Stimulated activated naive CD8-positive, alpha-beta T cell treated with anti-CD3 and anti-CD28 coated beads, Interleukin-15, Interleukin-2, amounts not matched to agents 100 ng/mL and 50 ng/mL, for 24 hours (primary cell): ENCODE results near the gene GALP.
"Not testable (repeated sequence)": the region's sequence is repeated elsewhere in the genome, so short reads cannot be mapped to it uniquely, and the experiment has no call there.

Source experiments
- H3K27ac Mint-ChIP-seq: one replicate; pipeline ENCODE4 v1.8.0; 2021; ENCODE audit warnings: mild to moderate bottlenecking, mixed read lengths
- H3K27me3 Mint-ChIP-seq: one replicate; pipeline ENCODE4 v1.8.0; 2021; ENCODE audit warnings: mixed read lengths
- H3K36me3 Mint-ChIP-seq: one replicate; pipeline ENCODE4 v1.8.0; 2021; ENCODE audit warnings: low read depth, mixed read lengths
- H3K4me1 Mint-ChIP-seq: one replicate; pipeline ENCODE4 v1.8.0; 2021; ENCODE audit warnings: low read depth, mixed read lengths
- H3K4me3 Mint-ChIP-seq: one replicate; pipeline ENCODE4 v1.8.0; 2021; ENCODE audit warnings: mild to moderate bottlenecking, mixed read lengths
- H3K9me3 Mint-ChIP-seq: one replicate; pipeline ENCODE4 v1.8.0; 2021; ENCODE audit warnings: mixed read lengths

Gene GALP

DNA sequence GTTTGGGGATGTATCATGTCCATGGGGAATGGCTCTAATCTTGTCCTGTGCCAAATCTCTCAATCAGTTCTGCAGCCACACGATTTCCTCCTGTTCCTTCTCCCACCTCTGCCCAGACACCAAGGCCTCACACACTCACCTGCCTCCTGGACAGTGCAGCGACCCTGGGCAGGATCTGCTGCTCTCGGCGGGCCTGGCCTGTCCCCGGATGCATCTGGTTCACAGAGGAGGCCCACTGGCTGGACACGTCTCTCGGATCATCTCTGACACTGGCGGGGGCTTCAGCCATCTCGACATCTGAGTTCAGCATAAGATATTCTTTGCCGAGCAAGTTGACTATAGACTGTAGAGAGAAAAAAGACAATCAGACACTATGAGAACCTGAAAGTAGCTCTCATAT, 15.9 kb downstream of the GALP start:
- no peaks in the 10 kb centered on the region for H3K36me3 Mint-ChIP-seq
- no peaks in the 10 kb centered on the region for H3K9me3 Mint-ChIP-seq
- H3K4me3 Mint-ChIP-seq: no peak overlapping the region
- no peaks in the 10 kb centered on the region for H3K27me3 Mint-ChIP-seq
- no peak overlapping the region for H3K27ac Mint-ChIP-seq
- no peaks in the 10 kb centered on the region for H3K4me1 Mint-ChIP-seq

DNA sequence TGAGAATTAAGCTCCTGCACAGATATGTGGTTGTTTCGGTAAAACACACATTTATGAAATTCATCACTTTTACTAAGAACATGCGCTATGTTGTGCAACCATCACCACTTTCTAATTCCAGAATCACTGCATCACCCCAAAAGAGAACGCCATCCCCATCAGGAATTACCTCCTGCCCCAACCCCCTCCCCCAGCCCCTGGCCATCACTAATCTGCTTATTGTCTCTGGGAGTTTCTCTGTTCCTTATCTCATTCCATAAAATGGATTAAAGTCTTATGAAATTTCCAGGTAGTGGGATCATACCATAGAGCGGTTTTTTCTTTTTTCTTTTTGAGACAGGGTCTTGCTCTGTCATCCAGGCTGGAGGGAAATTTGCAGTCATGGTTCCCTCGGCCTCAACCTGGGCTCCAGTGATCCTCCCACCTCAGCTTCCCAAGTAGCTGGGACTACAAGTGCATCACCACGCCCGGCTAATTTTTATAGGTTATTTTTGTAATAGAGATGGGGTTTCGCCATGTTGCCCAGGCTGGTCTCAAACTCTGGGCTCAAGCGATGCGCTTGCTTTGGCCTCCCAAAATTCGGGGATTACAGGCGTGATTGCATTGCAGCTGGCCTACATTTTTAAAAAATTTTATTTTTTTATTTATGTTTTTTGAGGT, 18.3 kb downstream of the GALP start:
- no peaks in the 10 kb centered on the region for H3K36me3 Mint-ChIP-seq
- no peaks in the 10 kb centered on the region for H3K27me3 Mint-ChIP-seq
- H3K9me3 Mint-ChIP-seq: no peaks in the 10 kb centered on the region
- no peaks in the 10 kb centered on the region for H3K4me1 Mint-ChIP-seq
- H3K4me3 Mint-ChIP-seq: no peak overlapping the region
- H3K27ac Mint-ChIP-seq: no peak overlapping the region

DNA sequence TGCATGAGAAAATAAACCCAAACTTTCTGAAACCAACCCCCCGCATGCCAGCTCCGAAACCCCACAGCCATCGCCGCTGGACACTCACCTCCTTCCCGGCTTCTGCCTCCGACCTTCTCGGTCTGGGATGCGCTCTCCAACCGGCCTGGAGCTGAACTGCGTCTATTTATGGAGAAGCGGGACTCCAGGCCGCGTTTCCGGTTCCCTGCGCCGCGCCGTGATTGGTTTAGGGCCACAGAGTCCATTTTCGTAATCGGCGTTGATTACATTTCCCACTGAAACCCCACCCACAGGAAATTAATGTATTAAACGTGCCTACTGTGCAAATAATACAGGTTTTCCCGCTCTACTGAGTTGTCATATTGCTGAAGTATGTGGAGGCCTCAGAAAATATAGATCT, 21.8 kb downstream of the GALP start, which contains the start of gene ZSCAN5B:
TSS of gene ZSCAN5B (minus strand) at position 138 of the 400 bp plus-strand sequence. CDS start 4,731 bp downstream, outside the sequence.
- not testable (repeated sequence) for H3K4me1 Mint-ChIP-seq, H3K9me3 Mint-ChIP-seq, H3K27me3 Mint-ChIP-seq, H3K36me3 Mint-ChIP-seq, H3K27ac Mint-ChIP-seq, H3K4me3 Mint-ChIP-seq

DNA sequence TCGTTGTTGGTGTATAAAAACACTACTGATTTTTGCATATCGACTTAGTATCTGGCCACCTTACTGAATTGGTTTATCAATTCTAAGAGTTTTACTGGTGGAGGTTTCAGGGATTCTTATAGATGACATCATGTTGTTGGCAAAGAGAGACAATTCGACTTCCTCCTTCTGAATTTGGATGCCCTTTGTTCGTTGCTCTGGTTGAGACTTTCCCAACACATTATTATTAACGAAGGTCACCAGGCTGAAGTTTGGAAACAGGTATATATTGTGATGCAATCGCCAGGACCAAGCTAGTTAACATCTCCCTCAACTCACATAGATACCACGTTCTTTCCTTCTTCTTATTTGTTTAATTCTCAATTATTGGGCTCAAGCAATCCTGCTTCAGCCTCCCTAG, 23.9 kb downstream of the GALP start:
- H3K27ac Mint-ChIP-seq: no peak overlapping the region
- H3K9me3 Mint-ChIP-seq: no peaks in the 10 kb centered on the region
- H3K27me3 Mint-ChIP-seq: no peaks in the 10 kb centered on the region
- no peak overlapping the region for H3K4me3 Mint-ChIP-seq
- H3K4me1 Mint-ChIP-seq: no peaks in the 10 kb centered on the region
- H3K36me3 Mint-ChIP-seq: no peaks in the 10 kb centered on the region

DNA sequence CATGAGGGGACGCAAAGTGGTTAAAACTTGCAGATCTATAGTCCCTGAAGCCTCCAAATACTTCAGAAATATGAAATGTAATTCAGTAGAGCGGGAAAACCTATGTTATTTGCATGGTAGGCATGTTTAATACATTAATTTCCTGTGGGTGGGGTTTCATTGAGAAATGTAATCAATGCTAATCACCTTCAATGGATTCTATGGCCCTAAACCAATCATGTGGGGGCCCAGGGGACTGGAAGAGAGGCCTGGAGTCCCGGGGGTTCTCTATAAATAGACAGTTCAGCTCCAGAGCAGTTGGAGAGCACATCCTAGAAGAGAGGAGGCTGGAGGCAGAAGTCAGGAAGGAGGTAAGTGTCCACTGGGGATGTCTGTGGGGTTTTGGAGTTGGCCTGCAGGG, 26.2 kb downstream of the GALP start, which contains the start of gene ZSCAN5C:
TSS of gene ZSCAN5C (plus strand) at position 301 of the 400 bp plus-strand sequence. CDS start 3,641 bp downstream, outside the sequence.
- Mint-ChIP-seq H3K4me1 (no peaks in the 10 kb centered on the region), H3K27ac (no peak within 1 kb of the TSS), H3K36me3 (no peaks in the 10 kb centered on the region), H3K27me3 (peaks cover 5% of the 10 kb centered on the region), H3K4me3 (no peak within 1 kb of the TSS), H3K9me3 (no peaks in the 10 kb centered on the region)

DNA sequence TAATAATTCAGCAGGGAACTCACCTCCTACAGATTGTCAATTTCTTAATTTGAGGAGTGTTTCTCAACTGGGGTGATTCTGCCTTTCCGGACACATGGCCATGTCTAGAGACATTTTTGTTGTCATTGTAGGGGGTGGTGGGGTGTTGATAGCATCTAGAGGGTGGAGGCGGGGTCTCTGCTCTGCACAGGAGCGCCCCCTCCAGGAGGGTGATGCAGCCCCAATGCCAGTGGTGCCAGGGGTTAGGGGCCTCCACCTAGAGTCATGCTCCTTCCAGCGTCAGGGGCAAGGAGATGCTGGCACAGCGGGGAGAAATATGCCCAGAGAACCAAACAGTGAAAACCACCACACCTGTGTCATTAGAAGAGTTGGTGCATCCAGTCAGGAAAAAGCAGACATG, 31.8 kb downstream of the GALP start:
- H3K36me3 Mint-ChIP-seq, H3K4me3 Mint-ChIP-seq, H3K4me1 Mint-ChIP-seq, H3K27ac Mint-ChIP-seq, H3K27me3 Mint-ChIP-seq, H3K9me3 Mint-ChIP-seq: not testable (repeated sequence)

DNA sequence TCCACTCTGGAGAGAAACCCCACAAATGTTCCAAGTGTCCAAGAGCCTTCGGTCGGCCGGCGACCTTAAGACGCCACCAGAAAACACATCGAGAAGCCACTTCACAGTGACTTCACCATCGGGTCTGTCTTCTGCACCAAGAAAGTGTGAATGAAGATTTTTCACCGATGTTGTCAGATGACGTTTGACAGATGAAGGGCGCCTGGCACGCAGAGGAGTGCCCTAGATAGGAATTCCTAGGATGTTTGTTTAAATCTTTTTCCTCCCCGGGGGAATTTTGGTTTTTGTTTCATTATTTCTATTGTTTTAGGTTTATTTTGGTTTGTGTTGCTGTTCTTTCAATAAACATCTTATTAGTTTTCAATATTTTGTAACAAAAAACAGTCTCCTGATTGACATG, 33.3 kb downstream of the GALP start:
- Mint-ChIP-seq H3K4me1 (no peaks in the 10 kb centered on the region), H3K27me3 (peaks cover 5% of the 10 kb centered on the region), H3K4me3 (no peak overlapping the region), H3K27ac (no peak overlapping the region), H3K36me3 (no peaks in the 10 kb centered on the region), H3K9me3 (no peaks in the 10 kb centered on the region)

DNA sequence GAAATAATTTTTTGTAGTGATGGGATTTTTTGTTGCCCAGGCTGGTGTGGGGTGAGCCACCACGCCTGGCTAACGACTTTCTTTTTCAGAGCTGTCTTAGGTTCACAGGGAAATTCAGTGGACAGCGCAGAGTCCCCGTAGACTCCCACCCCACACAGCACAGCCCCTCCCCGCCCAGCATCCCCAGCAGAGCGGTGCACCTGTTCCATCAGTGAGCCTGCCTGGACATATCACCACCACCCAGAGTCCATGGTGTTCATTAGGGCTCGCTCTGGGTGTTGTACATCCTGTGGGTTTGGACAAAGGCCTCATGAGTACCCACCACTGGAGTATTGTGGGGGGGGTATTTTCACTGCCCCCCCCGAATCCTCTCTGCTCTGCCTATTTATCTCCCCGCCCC, 34.2 kb downstream of the GALP start:
- not testable (repeated sequence) for H3K9me3 Mint-ChIP-seq, H3K27me3 Mint-ChIP-seq, H3K36me3 Mint-ChIP-seq, H3K27ac Mint-ChIP-seq, H3K4me3 Mint-ChIP-seq, H3K4me1 Mint-ChIP-seq

DNA sequence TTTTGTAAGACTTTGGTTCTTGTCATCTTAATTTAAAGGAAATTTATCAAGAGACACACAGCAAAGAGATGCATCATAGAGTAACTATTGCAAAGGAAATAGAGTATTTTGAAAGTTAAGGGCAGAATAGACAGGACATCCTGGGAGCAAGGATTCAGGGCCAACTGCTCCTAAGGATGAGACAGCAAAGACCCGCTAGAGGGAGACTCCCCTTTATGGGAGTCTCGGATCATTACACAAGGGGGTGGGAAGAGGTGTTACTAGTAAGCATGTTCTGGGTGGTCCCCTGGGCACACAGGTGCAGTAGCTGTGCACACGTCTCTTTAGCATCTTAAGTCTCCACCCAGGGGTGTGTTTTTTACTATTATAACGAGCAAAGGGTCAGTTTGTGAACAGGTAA, 35.9 kb downstream of the GALP start:
- Mint-ChIP-seq H3K27me3 (peaks cover 10% of the 10 kb centered on the region), H3K4me1 (no peaks in the 10 kb centered on the region), H3K27ac (no peak overlapping the region), H3K4me3 (no peak overlapping the region), H3K36me3 (no peaks in the 10 kb centered on the region), H3K9me3 (no peaks in the 10 kb centered on the region)

DNA sequence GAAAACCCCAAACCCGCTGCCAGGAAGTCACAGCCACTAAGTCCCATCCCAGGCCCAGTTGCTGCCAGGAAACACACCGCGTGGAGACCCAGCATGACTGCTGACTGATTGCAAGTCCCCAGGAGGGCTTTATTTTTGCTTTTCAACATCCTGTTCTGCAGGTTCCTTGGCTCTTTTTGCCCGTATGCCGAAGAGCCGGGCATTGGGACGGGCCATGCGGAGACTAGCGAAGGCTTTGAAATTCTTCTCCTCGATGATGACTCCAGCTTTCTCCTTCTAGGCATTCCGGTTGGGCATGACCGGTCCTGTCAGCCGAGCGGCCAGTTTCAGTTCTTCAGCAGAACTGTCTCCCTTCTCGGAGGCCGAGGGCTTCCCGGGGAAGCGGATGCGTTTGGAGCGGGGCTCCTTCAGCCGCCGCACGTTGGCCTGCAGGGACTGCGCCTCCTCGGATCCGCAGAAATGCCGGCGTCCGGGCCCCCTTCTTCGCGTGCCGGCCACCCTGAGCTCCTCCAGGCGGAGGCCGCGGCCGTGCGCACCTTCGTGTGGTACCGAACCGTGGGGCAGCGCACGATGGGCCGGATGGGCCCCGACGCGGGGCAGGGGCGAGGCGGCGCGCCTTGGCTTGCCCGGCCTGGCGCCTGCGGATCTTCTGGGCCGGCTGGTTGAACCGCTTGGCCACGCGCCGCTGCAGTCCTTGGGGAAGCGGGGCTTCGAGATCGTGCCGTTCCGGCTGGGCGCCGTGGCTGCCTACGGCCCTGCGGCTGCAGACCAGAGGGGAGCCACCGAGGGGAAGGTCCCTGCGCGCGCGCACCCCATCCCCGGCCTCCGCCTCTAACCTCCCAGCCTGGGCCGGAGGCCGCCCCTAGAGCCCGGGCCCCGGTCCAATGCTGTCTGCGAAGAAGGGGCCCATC, 41.5 kb downstream of the GALP start:
- H3K4me1 Mint-ChIP-seq: peaks cover 3% of the 10 kb centered on the region
- peaks cover 24% of the 10 kb centered on the region for H3K27me3 Mint-ChIP-seq
- no peaks in the 10 kb centered on the region for H3K9me3 Mint-ChIP-seq
- H3K4me3 Mint-ChIP-seq: no peak overlapping the region
- no peak overlapping the region for H3K27ac Mint-ChIP-seq
- peaks cover 9% of the 10 kb centered on the region for H3K36me3 Mint-ChIP-seq

DNA sequence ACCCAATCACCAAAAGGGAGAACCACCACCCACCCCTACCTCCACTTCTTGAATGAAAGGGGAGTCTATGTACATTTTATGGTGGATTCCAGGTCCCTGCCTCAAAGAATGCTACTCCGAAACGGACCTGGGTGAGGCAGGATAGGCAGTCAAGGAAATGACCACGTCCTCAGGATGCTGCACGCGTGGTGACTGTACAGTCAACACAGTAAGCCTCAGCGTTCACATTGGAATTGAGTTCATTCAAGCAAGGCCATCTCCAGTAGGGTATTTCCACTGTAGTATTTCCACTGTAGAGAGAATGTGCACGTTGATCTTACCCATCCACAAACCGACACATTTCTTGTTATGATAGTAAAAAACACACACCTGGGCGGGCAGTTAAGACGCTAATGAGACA, 43.2 kb downstream of the GALP start:
- Mint-ChIP-seq H3K9me3 (no peaks in the 10 kb centered on the region), H3K36me3 (peaks cover 16% of the 10 kb centered on the region), H3K27me3 (peaks cover 24% of the 10 kb centered on the region), H3K4me1 (peaks cover 3% of the 10 kb centered on the region), H3K4me3 (no peak overlapping the region), H3K27ac (no peak overlapping the region)

DNA sequence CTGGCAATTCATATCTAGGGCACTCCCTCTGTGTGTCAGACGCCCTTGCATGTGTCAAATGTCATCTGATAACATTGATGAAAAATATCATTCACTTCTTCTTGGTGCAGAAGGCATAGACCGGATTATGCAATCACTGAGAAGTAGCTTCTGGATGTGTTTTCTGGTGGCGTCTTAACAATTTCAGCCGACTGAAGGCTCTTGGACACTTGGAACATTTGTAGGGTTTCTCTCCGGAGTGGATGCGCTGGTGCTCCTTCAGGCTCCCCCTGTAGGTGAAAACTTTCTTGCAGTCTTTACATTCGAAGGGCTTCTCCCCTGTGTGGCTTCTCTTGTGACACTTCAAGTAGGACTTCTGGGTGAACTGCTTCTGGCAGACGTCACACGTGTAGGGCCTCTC, 45.6 kb downstream of the GALP start:
- not testable (repeated sequence) for H3K4me1 Mint-ChIP-seq, H3K4me3 Mint-ChIP-seq
- H3K27me3 Mint-ChIP-seq: peaks cover 16% of the 10 kb centered on the region

DNA sequence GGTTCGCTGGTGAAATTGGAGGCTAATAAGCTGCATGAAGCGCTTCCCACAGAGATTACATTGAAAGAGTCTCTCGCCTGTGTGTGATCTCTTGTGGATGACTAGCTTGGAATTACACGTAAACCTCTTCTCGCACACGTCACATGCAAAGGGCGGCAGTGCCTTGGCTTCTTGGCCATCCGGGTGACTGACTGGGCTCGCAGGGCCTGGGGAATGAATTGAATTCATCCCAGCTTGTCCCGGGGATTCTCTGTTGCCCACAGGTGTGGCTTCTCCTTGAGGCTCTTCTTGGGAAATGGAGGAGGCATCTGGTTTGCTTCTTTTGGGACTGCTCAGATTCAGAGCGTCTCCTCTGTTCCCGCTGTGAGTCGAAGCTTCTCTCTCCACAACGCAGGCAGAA, 46.0 kb downstream of the GALP start:
- H3K4me1 Mint-ChIP-seq: peaks cover 3% of the 10 kb centered on the region
- H3K36me3 Mint-ChIP-seq: peaks cover 16% of the 10 kb centered on the region
- H3K27me3 Mint-ChIP-seq: peaks cover 13% of the 10 kb centered on the region
- H3K9me3 Mint-ChIP-seq: no peaks in the 10 kb centered on the region
- H3K4me3 Mint-ChIP-seq: no peak overlapping the region
- no peak overlapping the region for H3K27ac Mint-ChIP-seq

More for the DNA sequence above, 45.6 kb downstream of the GALP start:
- H3K36me3 Mint-ChIP-seq: peaks cover 16% of the 10 kb centered on the region
- not testable (repeated sequence) for H3K27ac Mint-ChIP-seq, H3K9me3 Mint-ChIP-seq

DNA sequence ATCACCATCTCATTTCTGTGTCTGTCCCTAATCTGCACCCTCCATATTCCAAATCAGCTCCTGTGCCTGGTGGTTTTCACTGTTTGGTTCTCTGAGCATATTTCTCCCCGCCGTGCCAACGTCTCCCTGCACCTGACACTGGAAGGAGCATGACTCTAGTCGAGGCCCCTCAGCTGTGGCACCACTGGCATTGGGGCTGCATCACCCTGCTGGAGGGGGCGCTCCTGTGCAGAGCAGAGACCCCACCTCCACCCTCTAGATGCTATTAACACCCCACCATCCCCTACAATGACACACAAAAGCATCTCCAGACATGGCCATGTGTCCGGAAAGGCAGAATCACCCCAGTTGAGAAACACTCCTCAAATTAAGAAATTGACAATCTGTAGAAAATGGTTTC, 47.1 kb downstream of the GALP start:
- H3K36me3 Mint-ChIP-seq: peaks cover 16% of the 10 kb centered on the region
- no peak overlapping the region for H3K27ac Mint-ChIP-seq
- H3K4me1 Mint-ChIP-seq: peaks cover 2% of the 10 kb centered on the region

DNA sequence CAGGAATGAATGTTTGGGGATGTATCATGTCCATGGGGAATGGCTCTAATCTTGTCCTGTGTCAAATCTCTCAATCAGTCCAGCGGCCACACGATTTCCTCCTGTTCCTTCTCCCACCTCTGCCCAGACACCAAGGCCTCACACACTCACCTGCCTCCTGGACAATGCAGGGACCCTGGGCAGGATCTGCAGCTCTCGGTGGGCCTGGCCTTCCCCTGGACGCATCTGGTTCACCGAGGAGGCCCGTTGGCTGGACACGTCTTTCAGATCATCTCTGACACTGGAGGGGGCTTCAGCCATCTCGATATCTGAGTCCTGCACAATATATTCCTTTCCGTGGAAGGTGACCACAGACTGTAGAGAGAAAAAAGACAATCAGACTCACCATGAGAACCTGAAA, 47.7 kb downstream of the GALP start:
- H3K9me3 Mint-ChIP-seq: no peaks in the 10 kb centered on the region
- no peak overlapping the region for H3K4me3 Mint-ChIP-seq
- H3K36me3 Mint-ChIP-seq: peaks cover 16% of the 10 kb centered on the region
- no peaks in the 10 kb centered on the region for H3K4me1 Mint-ChIP-seq
- H3K27me3 Mint-ChIP-seq: peaks cover 4% of the 10 kb centered on the region
- no peak overlapping the region for H3K27ac Mint-ChIP-seq

More for the DNA sequence above, 47.1 kb downstream of the GALP start:
- no peak overlapping the region for H3K4me3 Mint-ChIP-seq
- H3K27me3 Mint-ChIP-seq: peaks cover 8% of the 10 kb centered on the region
- H3K9me3 Mint-ChIP-seq: no peaks in the 10 kb centered on the region
